Measurements from ENCODE around the gene TLE3.

The TLE3 gene

GRCh38 chr15:70098461-70099166 lies 897 bp upstream of the TLE3 start:
- DNase-seq, result no peak

- DNase-seq, result no peak
These were observed 390 bp upstream of the TLE3 start for GRCh38 chr15:70098153-70098460.

DNA sequence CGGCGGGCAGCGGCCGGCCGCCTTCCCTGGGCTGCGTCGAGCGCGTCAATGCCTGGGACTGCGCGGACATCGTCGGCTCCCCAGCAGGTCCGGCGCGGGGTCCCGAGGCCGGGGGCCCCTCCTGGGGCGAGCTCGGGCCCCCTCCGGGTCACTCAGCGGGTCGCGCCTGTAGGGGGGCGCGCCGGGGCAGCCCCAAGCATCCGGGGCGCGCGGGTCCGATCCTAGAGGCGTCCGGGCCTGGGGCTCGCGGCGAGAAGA lies 725 bp downstream of the TLE3 start:
- no peak for DNase-seq

DNA sequence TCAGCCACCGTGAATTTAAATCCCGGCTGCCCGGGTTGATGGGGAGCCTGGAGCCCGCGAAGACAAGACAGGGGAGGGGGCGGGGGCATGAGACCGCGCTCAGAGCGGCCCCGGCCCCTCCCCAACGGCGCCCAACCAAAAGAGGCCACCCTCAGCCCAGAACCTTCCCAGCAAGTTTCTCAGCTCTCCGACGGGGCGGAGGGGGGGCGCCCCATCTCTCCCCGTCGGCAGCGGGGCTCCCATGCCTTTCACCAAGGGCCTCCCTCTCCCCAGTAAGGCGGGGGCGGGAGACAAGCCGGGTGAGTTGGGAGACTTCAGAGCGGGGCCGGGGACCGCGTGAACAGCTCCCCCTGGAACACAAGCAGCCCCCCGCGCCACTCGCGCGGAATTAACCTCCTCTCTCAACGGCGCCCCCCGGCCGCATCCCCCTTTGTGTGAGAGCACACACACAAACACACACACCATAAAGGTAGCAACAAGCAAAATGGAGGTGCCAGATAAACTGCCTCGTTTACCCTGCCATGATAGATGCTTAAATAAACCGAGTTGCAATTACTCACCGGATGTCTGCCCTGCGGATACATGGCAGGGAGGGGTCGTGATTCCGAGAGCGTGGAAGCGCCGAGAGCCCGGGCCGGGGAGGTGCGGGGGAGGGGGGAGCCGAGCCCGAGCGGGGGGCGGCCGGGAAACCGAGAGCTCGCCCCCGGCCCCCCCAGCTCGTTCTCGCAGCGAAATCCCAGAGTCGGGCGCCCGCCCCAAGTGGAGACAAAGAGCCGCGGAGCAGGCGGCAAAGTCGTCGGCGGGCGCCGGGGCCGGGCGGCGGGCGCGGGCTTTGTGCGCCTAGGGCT lies 1.3 kb downstream of the TLE3 start:
- DNase-seq, result no peak

GRCh38 chr15:70095408-70096214 lies 2.1 kb downstream of the TLE3 start:
- DNase-seq, result no peak

DNA sequence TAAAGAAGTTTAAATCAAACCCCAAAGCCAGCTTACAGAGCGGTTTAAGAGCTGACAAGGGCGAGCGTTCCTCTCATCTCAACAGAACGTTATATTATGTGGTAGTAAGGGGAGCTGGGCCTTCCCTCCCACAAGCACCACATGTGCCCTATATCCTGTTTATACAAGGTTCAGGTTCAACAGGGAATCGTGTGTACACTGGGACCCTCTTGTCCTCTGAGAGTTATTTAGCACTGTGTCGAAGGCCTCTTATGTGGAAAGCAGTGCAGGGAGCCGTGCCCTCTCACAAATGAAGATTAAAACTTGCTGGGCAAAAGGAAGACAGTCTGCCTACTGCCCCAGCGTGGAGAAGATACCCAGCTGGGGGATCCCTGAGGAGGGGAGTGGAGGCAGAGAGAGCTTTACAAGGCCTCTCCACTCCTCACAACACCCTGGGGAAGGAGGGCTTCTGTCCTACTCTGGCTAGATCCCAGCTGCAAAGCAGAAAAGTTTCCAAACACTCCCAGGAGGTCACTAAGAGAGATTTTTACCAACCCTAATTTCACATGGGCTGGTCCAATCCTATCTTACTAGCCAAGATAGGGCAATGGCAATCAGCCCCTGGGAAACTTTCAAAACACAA lies 2.9 kb downstream of the TLE3 start:
- DNase-seq, result no peak

GRCh38 chr15:70093481-70094319 lies 4.0 kb downstream of the TLE3 start:
- no peak for DNase-seq

DNA sequence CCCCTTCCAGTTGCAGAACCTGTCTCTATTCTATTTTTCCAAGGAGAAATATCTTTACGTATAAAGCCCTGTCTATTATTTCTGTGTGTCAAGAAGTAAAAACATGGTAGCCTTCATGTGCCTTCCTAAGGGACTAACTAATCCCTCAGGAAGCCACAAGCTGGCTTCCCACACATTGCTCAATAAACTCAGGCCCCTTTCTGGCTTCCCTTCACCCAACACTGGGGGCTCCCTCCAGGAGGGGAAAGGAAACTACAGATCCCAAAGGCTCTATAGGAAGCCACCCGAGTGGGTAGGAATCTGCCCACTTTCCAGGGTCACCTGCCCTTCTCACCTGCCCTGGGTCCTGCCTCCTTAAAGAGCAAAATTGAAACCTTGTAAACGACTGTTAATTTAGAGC lies 4.6 kb downstream of the TLE3 start:
- no peak for DNase-seq

GRCh38 chr15:70092464-70093027 lies 5.2 kb downstream of the TLE3 start:
- DNase-seq, result no peak

- no peak for DNase-seq
These were observed 5.8 kb downstream of the TLE3 start for GRCh38 chr15:70091726-70092463.

- DNase-seq, result no peak
These were observed 7.1 kb downstream of the TLE3 start for GRCh38 chr15:70090436-70091296.

GRCh38 chr15:70089692-70089971 lies 8.1 kb downstream of the TLE3 start:
- no peak for DNase-seq

DNA sequence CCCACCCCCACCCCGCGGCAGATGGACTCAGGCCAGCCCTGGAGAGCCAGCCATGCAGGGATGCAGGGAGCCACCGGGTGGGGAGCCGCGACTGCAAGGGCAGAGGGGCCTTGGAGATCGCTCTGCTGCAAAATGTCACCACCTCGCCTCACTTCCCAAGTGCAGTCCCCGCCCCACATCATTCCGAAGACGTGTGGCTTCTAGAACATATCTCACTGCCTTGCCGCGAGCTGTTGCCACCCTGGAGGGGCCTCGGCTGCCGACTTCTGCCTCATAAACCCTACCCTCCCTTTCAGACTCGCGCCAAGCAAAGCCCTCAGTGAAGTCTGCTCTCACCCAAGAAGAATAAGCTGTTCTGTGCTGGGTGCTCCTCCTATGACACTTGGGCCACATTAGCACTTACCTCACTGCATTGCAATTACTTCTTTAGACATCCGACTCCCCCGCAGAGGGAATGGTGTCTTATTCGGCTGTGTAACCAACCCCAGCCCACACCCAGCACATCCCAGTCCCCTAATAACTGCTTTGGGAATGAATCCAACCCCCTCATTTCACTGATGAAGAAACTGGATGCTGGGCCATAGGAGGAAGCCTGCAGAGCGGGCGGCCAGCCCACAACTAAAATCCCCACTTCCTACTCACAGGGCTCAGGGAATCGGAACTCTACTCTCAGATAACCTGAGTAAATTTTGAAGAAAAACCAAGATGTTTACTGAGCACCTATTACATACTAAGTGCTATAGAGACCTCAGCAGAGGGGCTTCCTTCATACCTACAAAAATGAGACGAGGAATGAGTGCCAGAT lies 8.6 kb downstream of the TLE3 start:
- DNase-seq, result no peak

- DNase-seq, result no peak
These were observed 9.3 kb downstream of the TLE3 start for GRCh38 chr15:70088455-70088854.

- DNase-seq, result no peak
These were observed 9.9 kb downstream of the TLE3 start for GRCh38 chr15:70087708-70088352.

DNA sequence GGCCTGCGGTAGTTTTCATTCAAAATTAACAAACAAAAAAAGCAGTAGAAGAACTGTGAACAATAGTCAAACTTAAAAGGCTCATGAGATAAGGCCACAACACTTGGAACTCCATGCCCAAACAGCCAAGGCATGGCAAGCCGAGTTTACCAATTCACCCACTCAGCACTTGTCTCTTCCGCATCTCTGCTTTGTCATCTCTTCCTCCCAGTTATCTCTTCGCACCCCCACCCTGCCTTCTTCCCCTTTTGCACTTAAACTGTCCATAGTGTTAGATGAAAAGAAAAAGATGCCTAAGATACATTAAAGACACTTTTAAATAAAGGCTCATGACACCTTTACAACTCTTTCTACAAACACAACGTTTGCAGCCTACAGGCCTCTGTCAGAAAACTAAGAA lies 11.1 kb downstream of the TLE3 start:
- no peak for DNase-seq

DNA sequence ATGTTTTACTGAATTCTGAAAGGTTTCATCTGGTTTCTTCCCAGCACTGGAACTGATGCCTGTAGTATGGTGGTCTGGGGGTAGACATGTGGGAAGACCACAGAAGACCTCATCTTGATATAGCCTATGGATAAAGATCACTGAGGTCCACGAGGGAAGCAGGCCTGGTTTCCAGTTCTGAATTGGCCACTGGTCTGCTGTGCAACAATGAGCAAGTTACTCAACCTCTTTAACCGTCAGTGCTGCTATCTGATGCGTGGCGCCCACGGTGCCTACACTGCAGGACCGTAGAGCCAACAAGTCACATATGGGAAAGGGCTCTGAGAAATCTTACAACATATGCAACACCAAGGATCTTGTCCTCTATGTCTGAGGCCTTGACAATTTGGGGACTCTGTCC lies 13.3 kb downstream of the TLE3 start:
- no peak for DNase-seq

GRCh38 chr15:70083946-70084345 lies 13.8 kb downstream of the TLE3 start:
- no peak for DNase-seq

DNA sequence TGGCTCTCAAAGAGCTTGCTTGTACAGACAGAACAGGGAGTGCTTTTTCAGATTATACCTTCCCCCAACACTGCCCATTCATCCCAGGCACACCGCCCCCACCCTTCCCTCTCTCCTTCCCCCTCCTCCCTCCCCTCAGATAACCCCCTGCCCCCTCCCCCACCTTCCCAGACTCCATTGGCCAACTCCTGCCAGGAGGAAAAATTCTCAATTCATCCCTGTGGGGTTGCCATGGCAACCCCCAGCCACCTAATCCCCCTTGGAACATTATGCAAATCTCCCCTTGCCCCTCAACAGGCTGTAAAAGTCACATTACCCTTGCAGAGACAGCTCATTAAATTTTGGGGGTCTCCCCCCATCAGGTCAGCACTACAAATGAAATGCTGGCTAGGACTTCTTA lies 14.3 kb downstream of the TLE3 start:
- DNase-seq, result no peak

Data from NCI-H2081 treated with DMSO at 0.1 percent for 48 hours (cell line).